8988T (cell line): ENCODE measurements around the gene RABL6.
A peak's percentile ranks its signal among the peaks of the same experiment; 100 is the strongest.
"Not testable (repeated sequence)": the region's sequence is repeated elsewhere in the genome, so short reads cannot be mapped to it uniquely, and the experiment has no call there.

Experiments used
- DNase-seq: peaks from one replicate; pipeline ENCODE4 v3.0.0; 2011

Gene RABL6

GRCh38 chr9:136777359-136777758 lies 30.4 kb upstream of the RABL6 start:
- DNase-seq: no peak

GRCh38 chr9:136779808-136780207 lies 27.9 kb upstream of the RABL6 start:
- no peak for DNase-seq

- DNase-seq: no peak
These were observed 25.3 kb upstream of the RABL6 start for GRCh38 chr9:136782452-136782851.

- DNase-seq: no peak
These were observed 23.3 kb upstream of the RABL6 start for GRCh38 chr9:136784249-136784996.

- no peak for DNase-seq
These were observed 22.8 kb upstream of the RABL6 start for GRCh38 chr9:136784997-136785361.

GRCh38 chr9:136785565-136786355 lies 22.0 kb upstream of the RABL6 start:
- DNase-seq: not testable (repeated sequence)

GRCh38 chr9:136786451-136786850 lies 21.3 kb upstream of the RABL6 start:
- DNase-seq: no peak

- DNase-seq: not testable (repeated sequence)
These were observed 20.8 kb upstream of the RABL6 start for GRCh38 chr9:136786983-136787382.

- DNase-seq: no peak
These were observed 19.9 kb upstream of the RABL6 start for GRCh38 chr9:136787690-136788400.

GRCh38 chr9:136788644-136789522 lies 18.9 kb upstream of the RABL6 start:
- not testable (repeated sequence) for DNase-seq

GRCh38 chr9:136789523-136789937 lies 18.2 kb upstream of the RABL6 start:
- no peak for DNase-seq

GRCh38 chr9:136790640-136791515 lies 16.9 kb upstream of the RABL6 start, which contains the start of gene TMEM141:
Gene TMEM141 (plus strand): TSS chr9:136791344. CDS start chr9:136791371, 27 bp downstream.
- DNase-seq: peak; percentile 91

- no peak for DNase-seq
These were observed 16.1 kb upstream of the RABL6 start for GRCh38 chr9:136791516-136792276.

GRCh38 chr9:136792321-136793085 lies 15.2 kb upstream of the RABL6 start:
- no peak for DNase-seq

GRCh38 chr9:136793086-136793946 lies 14.4 kb upstream of the RABL6 start:
- DNase-seq: no peak

GRCh38 chr9:136794281-136794999 lies 13.3 kb upstream of the RABL6 start:
- no peak for DNase-seq

GRCh38 chr9:136795000-136795348 lies 12.8 kb upstream of the RABL6 start:
- DNase-seq: no peak

- no peak for DNase-seq
These were observed 11.4 kb upstream of the RABL6 start, which contains the start of gene CCDC183 for GRCh38 chr9:136796238-136796774. Gene CCDC183 (plus strand): TSS chr9:136796338. CDS start chr9:136796398, 60 bp downstream.
